ENCODE data around the gene MYO9A.
"Not testable (repeated sequence)": the region's sequence is repeated elsewhere in the genome, so short reads cannot be mapped to it uniquely, and the experiment has no call there.

The MYO9A gene

GRCh38 chr15:72136170-72137051, 18.5 kb upstream of the MYO9A start:
- DNase-seq: peak; percentile 75

DNA sequence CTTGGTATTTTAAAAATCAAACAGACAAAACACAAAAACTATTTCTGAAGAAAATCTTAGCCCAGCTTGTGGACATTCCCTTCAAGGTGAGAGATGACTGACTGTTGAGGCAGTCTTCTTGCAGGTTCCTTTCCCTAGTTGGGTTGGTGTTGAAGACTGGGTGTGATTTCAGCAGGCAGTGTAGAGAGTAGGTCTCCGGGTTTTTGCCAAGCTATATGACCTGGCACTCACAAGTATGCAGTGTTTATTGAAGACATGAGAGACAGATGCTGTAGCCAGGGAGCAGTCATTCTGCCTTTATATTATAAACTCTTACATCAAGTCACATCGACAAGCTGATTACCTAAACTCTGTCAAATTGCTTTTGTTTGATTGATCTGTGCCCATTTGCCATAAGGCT, 17.8 kb upstream of the MYO9A start:
- peak; percentile 20 for DNase-seq

DNA sequence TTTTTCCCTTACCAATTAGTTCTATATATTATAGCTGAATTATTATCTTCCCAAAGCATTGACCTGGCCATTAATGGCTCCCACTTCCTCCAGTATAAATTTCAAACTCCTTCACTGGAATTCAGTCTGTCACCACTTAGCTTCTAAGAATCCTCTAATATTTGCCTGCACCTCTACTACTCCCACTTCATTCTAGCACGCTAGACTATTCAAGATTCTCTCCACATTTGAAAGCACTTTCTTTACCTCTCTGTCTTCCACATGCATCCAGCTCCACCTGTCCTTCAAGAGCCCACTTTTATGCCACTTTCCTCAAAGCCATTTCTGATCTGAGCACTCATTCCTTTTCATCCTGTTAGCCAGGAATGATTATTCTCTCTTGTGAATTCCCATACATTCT, 15.3 kb upstream of the MYO9A start:
- DNase-seq: no peak

DNA sequence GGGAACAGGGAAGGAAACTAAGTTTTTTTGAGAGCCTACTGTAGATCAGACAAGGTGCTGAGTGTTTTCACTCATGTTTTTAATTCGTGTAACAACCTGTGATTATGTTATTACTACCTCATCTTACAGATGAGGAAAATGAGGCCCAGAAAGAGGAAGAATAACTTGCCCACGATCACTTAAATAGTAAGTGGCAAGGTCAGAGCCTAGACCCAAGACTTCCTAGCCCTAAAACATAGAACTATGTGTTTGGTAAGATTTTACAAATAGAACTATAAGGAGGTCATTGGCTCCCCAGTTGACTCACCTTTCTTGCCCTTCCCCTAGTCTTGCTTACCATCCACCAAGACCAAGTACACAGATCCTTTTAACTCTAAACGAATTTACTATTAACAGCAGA, 14.0 kb upstream of the MYO9A start:
- DNase-seq: no peak

- DNase-seq: no peak
Observed at GRCh38 chr15:72130272-72130671, 12.3 kb upstream of the MYO9A start.

DNA sequence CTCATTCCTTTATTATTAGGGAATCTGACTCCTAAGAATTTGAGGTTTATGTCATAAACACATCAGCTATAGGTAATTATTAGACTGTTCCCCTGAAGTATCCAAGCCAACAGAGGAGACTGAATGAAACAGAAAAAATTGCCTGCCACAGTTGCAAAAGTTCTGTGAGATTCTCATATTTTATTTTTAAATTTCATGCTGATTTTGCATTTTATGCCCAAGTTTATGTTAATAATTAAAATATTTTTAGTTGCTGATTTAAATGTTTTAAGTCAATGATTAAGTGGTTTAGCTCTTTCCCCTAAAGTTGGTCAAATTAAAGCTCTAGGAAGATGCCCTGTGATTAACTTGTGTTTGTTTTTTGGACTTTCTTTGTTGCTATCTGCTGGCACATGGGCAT, 10.4 kb upstream of the MYO9A start:
- DNase-seq: no peak

GRCh38 chr15:72127724-72128322, 9.9 kb upstream of the MYO9A start:
- DNase-seq: no peak

DNA sequence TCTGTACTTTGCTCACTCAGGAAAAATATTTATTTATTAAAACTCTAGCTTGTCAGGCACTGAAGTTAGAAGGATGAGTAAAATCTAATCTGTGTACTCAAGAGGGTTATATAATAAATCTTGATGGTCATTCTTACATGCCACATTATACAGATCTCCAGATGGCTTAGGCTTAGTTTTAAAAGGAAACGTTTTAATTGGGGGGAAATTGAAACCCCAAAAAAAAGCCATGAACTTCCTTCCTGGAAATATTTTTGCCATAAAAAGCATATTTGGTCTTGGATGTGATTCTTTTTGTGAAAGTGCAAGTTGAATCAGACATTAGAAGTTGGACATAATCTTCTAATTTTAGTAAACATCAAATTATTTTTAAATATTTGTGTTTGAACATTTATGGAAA, 6.3 kb upstream of the MYO9A start:
- DNase-seq: no peak

GRCh38 chr15:72117486-72118016, 399 bp downstream of the MYO9A start:
- no peak for DNase-seq

DNA sequence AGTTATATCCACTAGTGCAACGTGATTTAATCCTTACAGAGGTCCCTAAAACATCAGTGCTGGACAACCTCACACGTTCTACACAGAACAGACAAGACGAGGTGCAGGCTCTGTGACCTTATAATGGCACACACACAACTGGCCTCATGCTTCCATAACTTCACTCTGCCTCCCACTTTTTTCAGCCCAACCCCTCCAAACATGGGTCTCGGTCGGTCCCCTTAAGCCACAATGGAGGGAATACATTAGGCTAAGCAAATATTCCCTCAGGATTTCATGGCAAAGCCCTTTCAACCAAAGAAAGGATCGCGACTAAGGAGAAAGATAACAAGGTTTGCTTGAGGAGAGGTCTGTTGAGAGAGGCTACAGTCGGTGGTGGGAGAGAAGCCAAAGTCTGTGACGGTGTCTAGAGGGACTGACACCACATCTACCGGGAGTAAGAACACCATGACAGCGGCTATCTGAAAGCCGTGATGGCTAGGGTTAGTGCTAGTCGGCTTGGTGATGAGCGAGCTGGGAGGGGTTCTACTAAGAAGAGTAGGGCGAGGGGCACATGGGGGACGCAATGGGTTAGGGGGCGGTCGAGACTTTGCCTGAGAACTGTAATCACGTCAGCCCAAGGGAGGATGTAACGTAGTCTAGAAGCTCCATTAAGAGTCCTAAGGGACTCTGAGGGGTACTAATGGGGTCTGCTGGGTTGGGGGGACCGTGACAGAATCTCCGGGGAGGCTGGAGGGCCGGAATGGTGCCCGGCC, 1.0 kb downstream of the MYO9A start:
- no peak for DNase-seq

- no peak for DNase-seq
Observed at GRCh38 chr15:72113347-72114031, 4.5 kb downstream of the MYO9A start.

DNA sequence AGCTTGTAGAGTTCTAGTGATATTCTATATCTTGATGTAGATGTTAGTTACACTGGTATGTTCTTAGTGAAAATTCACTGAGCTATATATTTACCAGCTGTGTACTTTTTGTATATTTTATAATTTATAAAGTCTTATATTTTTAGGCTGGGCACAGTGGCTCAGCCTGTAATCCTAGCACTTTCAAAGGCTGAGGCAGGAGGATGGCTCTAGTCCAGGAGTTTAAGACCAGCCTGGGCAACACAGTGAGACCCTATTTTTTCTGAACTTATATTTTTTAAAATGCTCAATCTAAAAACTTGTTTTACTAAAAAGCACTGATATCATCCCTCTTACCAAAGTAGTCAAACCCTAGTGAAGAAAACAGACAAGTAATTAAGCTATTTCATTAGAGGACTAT, 5.1 kb downstream of the MYO9A start:
- DNase-seq: no peak

GRCh38 chr15:72112116-72112515, 5.8 kb downstream of the MYO9A start:
- no peak for DNase-seq

- DNase-seq: no peak
Observed at GRCh38 chr15:72110355-72110754, 7.6 kb downstream of the MYO9A start.

DNA sequence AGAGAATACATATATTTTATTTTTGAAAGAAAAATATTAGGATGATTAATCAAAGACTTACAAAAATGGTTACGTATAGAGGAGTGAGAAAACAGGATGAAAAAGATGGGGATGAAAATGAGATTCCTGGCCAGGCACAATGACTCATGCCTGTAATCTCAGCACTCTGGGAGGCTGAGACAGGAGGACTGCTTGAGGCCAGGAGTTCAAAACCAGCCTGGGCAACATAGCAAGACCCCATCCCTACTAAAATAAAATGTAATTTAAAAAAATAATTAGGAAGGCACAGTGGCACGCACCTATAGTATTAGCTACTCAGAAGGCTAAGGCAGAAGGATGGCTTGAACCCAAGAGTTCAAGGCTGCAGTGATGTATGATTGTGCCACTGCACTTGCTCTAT, 11.9 kb downstream of the MYO9A start:
- DNase-seq: no peak

- DNase-seq: no peak
Observed at GRCh38 chr15:72105111-72105510, 12.8 kb downstream of the MYO9A start.

DNA sequence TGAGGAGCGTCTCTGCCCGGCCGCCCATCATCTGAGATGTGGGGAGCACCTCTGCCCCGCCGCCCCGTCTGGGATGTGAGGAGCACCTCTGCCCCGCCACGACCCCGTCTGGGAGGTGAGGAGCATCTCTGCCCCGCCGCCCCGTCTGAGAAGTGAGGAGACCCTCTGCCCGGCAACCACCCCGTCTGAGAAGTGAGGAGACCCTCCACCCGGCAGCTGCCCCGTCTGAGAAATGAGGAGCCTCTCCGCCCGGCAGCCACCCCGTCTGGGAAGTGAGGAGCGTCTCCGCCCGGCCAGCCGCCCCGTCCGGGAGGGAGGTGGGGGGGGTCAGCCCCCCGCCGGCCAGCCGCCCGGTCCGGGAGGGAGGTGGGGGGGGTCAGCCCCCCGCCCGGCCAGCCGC, 17.4 kb downstream of the MYO9A start:
- not testable (repeated sequence) for DNase-seq

DNA sequence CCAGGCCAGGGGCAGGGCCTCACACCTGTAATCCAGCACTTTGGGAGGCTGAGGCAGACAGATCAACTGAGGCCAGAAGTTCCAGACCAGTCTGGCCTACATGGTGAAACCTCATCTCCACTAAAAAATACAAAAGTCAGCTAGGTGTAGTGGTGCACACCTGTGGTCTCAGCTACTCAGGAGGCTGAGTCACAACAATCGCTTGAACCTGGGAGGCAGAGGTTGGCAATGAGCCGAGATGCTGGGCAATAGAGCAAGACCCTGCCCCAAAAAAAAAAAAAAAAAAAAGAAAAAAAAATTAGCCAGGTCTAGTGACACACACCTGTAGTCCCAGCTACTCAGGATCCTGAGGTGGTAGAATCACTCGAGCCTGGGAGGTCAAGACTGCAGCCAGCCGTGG, 18.8 kb downstream of the MYO9A start:
- no peak for DNase-seq

DNA sequence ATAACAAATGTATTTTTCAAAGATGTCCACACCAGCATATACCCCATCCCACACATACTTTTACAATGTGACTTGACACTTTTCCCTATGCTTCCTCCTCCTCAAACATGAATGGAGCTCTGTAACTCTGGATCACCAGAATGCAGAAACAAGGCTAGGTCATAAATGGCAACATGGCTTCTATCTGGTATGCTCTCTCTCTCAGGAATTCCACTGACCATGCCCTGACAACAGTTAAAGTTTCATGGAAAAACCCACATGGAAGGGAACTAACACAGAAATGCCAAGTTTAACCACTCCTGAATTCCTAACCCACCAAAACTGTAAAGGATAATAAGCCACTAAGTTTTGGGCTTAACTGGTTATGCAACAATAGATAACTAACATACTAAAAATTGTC, 19.9 kb downstream of the MYO9A start:
- DNase-seq: no peak

GRCh38 chr15:72096796-72097195, 21.2 kb downstream of the MYO9A start:
- no peak for DNase-seq

GRCh38 chr15:72092691-72093090, 25.3 kb downstream of the MYO9A start:
- no peak for DNase-seq

DNA sequence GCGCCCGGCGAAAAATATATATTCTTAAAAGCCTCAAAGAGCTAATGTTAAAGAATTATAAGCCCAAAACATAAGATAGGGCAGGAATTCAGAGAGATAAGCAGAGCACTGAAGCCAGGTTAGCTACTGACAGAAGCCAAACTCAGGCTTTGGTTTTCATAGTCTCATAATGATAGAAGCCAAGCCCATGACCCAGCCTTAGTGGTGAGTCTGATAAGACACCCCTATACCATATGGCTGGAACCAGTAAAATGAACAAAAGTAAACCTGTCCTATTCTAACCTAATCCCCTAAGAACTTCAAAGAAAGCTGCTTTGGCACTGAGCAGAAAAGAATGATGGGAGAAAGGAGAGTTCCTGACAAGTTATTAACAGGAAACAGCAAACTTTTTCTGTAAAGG, 25.9 kb downstream of the MYO9A start:
- no peak for DNase-seq
